GM23338 (cell line): ENCODE results near the gene HMGCS1. TPM values are rescaled to one million over a fixed set of nuclear protein-coding genes. Genes with fewer than 3 reads are reported as not detected.

Source experiments
- ATAC-seq: fragments of 200-7000 bp; cut with Tn5 transposase; 3 replicates; pipeline ENCODE4 v1.9.1; 2020
- DNase-seq: peaks from one replicate; pipeline ENCODE4 v3.0.0-alpha.2; 2015; ENCODE audit warnings: low spot score
- H2AFZ ChIP-seq: fragments of 200-600 bp; sonication (generic); 2 replicates; pipeline ENCODE4 v1.8.0; 2016; ENCODE audit warnings: antibody characterized with exemption, mild to moderate bottlenecking, moderate library complexity
- H3F3A ChIP-seq: fragments of 200-600 bp; sonication (generic); replicated peaks from 2 replicates; pipeline ENCODE4 v1.8.0; 2017; ENCODE audit warnings: antibody characterized with exemption, mixed run types, low read depth
- H3K27ac ChIP-seq: fragments of 200-600 bp; sonication (generic); 2 replicates; pipeline ENCODE4 v1.6.1; 2016; ENCODE audit warnings: low read depth
- H3K27me3 ChIP-seq: fragments of 200-600 bp; sonication (generic); 2 replicates; pipeline ENCODE4 v1.8.0; 2016; ENCODE audit warnings: mild to moderate bottlenecking, mixed run types, moderate library complexity; ENCODE audit not compliant: insufficient read depth
- H3K36me3 ChIP-seq: fragments of 200-600 bp; sonication (generic); 2 replicates; pipeline ENCODE4 v1.8.0; 2016; ENCODE audit warnings: mild to moderate bottlenecking; ENCODE audit not compliant: insufficient read depth
- H3K4me1 ChIP-seq: fragments of 200-600 bp; sonication (generic); 2 replicates; pipeline ENCODE4 v1.8.0; 2016; ENCODE audit warnings: mild to moderate bottlenecking, moderate library complexity; ENCODE audit not compliant: insufficient read depth
- H3K4me2 ChIP-seq: fragments of 200-600 bp; sonication (generic); 2 replicates; pipeline ENCODE4 v1.7.1; 2017; ENCODE audit warnings: mixed run types
- H3K4me3 ChIP-seq: fragments of 200-600 bp; sonication (generic); 2 replicates; pipeline ENCODE4 v1.6.1; 2016; ENCODE audit warnings: mixed run types
- H3K79me2 ChIP-seq: fragments of 200-600 bp; sonication (generic); replicated peaks from 2 replicates; pipeline ENCODE4 v1.8.0; 2017; ENCODE audit warnings: mild to moderate bottlenecking; ENCODE audit not compliant: insufficient read depth
- H3K9me2 ChIP-seq: fragments of 200-600 bp; sonication (generic); 2 replicates; pipeline ENCODE4 v1.8.0; 2017; ENCODE audit not compliant: insufficient read depth
- H4K20me1 ChIP-seq: fragments of 200-600 bp; sonication (generic); replicated peaks from 2 replicates; pipeline ENCODE4 v1.8.0; 2017; ENCODE audit warnings: mild to moderate bottlenecking; ENCODE audit not compliant: insufficient read depth
- H3K27ac Mint-ChIP-seq: 2 replicates; pipeline ENCODE4 v1.8.0; 2020; ENCODE audit warnings: inconsistent platforms, mild to moderate bottlenecking, moderate library complexity, mixed read lengths
- H3K27me3 Mint-ChIP-seq: 3 replicates; pipeline ENCODE4 v1.8.0; 2022; ENCODE audit warnings: low read depth, mild to moderate bottlenecking, moderate library complexity, mixed read lengths, inconsistent platforms; ENCODE audit not compliant: insufficient read depth, poor library complexity
- H3K36me3 Mint-ChIP-seq: 3 replicates; pipeline ENCODE4 v1.8.0; 2021; ENCODE audit warnings: low read depth, mild to moderate bottlenecking, inconsistent platforms, moderate library complexity, mixed read lengths
- H3K4me1 Mint-ChIP-seq: 3 replicates; pipeline ENCODE4 v1.8.0; 2020; ENCODE audit warnings: mild to moderate bottlenecking, inconsistent platforms, mixed read lengths
- H3K4me3 Mint-ChIP-seq: 3 replicates; pipeline ENCODE4 v1.8.0; 2021; ENCODE audit warnings: moderate library complexity, mild to moderate bottlenecking, inconsistent platforms, mixed read lengths
- H3K9me3 Mint-ChIP-seq: 3 replicates; pipeline ENCODE4 v1.8.0; 2020; ENCODE audit warnings: moderate library complexity, mild to moderate bottlenecking, inconsistent platforms, mixed read lengths
- CREB1 ChIP-seq: fragments of 250-450 bp; sonication (Bioruptor Pico); IDR thresholded peaks from 2 replicates; pipeline ENCODE4 v1.5.0; 2020; ENCODE audit warnings: low read depth, mild to moderate bottlenecking, moderate library complexity
- CTCF ChIP-seq, 2 experiments: fragments of 200-600 bp in 1 of 2; sonication (generic) in 1 of 2; conservative IDR thresholded peaks; 2 replicates each; pipeline versions ENCODE4 v1.5.1 to v1.6.1; 2016 to 2017; ENCODE audit warnings: antibody characterized with exemption in 2 of 2, low read depth in 2 of 2, mild to moderate bottlenecking in 2 of 2, moderate library complexity in 1 of 2
- ETS1 ChIP-seq: IDR thresholded peaks from 2 replicates; pipeline ENCODE4 v1.6.1; 2016; ENCODE audit warnings: antibody characterized with exemption
- EZH2 ChIP-seq: fragments of 200-600 bp; sonication (generic); IDR thresholded peaks from one replicate; pipeline ENCODE4 v1.8.0; 2017; ENCODE audit warnings: antibody characterized with exemption, mild to moderate bottlenecking, low read depth; ENCODE audit not compliant: unreplicated experiment
- EZH2phosphoT487 ChIP-seq: fragments of 200-600 bp; sonication (generic); IDR thresholded peaks from one replicate; pipeline ENCODE4 v1.8.1; 2018; ENCODE audit warnings: antibody characterized with exemption; ENCODE audit not compliant: unreplicated experiment
- JUNB ChIP-seq: IDR thresholded peaks from one replicate; pipeline ENCODE4 v1.6.1; 2016; ENCODE audit warnings: antibody characterized with exemption; ENCODE audit not compliant: unreplicated experiment
- NANOG ChIP-seq: IDR thresholded peaks from 2 replicates; pipeline ENCODE4 v1.6.1; 2016; ENCODE audit warnings: antibody characterized with exemption, borderline replicate concordance
- POLR2AphosphoS5 ChIP-seq: IDR thresholded peaks from 2 replicates; pipeline ENCODE4 v1.6.1; 2016; ENCODE audit warnings: antibody characterized with exemption, low read depth
- REST ChIP-seq: IDR thresholded peaks from one replicate; pipeline ENCODE4 v1.6.1; 2018; ENCODE audit warnings: antibody characterized with exemption; ENCODE audit not compliant: unreplicated experiment
- STAT1 ChIP-seq: IDR thresholded peaks from one replicate; pipeline ENCODE4 v1.6.1; 2016; ENCODE audit warnings: antibody characterized with exemption; ENCODE audit not compliant: unreplicated experiment
- ZNF114 ChIP-seq: fragments of 250-450 bp; sonication (Bioruptor Pico); IDR thresholded peaks from 2 replicates; pipeline ENCODE4 v1.5.0; 2020; ENCODE audit warnings: mild to moderate bottlenecking, moderate library complexity
- ZNF331 ChIP-seq: fragments of 250-450 bp; sonication (Bioruptor Pico); IDR thresholded peaks from 2 replicates; pipeline ENCODE4 v1.5.0; 2020; ENCODE audit warnings: low read depth, mild to moderate bottlenecking, moderate library complexity
- ZNF462 ChIP-seq: fragments of 250-450 bp; sonication (Bioruptor Pico); IDR thresholded peaks from 2 replicates; pipeline ENCODE4 v1.5.0; 2020; ENCODE audit warnings: mild to moderate bottlenecking, moderate library complexity
- polyA plus RNA-seq: library from polyadenylated mRNA; unstranded; fragments of >200 nt; fragmentation: Nextera tagmentation; extraction: Ambion mirVana; gene quantifications from 2 replicates; pipeline ENCODE4 v1.2.1, GENCODE V29; 2016
- total RNA-seq: library from RNA; depleted of rRNA; stranded (reverse); fragments of >200 nt; shearing (Covaris generic); gene quantifications from 2 replicates; pipeline ENCODE4 v1.2.3, GENCODE V29; 2014

Gene HMGCS1
- total and polyA plus RNA-seq, 2 experiments from 2014 or later: 172 to 278 TPM

GRCh38 chr5:43273552-43273951 lies 39.7 kb downstream of the HMGCS1 start:
- Histone ChIP-seq H3K27me3 (no peaks in the 10 kb centered on the region), H4K20me1 (no peaks in the 10 kb centered on the region), H3K4me1 (no peaks in the 10 kb centered on the region), H3K27ac (no peak overlapping the region), H3K4me2 (no peak overlapping the region), H3K9me2 (peaks cover 8% of the 10 kb centered on the region; the same call in 1 of the 2 replicates), H3K4me3 (no peak overlapping the region), H3F3A (no peaks in the 10 kb centered on the region), H3K36me3 (no peaks in the 10 kb centered on the region), H2AFZ (no peak overlapping the region), H3K79me2 (no peaks in the 10 kb centered on the region)
- Mint-ChIP-seq H3K27me3 (peaks cover 7% of the 10 kb centered on the region), H3K4me3 (no peak overlapping the region), H3K36me3 (no peaks in the 10 kb centered on the region; the same call in 2 of the 3 replicates), H3K9me3 (no peaks in the 10 kb centered on the region), H3K4me1 (peaks cover 7% of the 10 kb centered on the region), H3K27ac (no peak overlapping the region)
- ATAC-seq (no peak), DNase-seq (no peak)
- TF ChIP-seq ETS1: no peak
- TF ChIP-seq EZH2phosphoT487: no peak
- no peak for TF ChIP-seq STAT1
- no peak for TF ChIP-seq POLR2AphosphoS5
- TF ChIP-seq JUNB: no peak
- no peak for TF ChIP-seq ZNF331 (CRISPR knock-in tag)
- no peak for TF ChIP-seq ZNF462 (CRISPR knock-in tag)
- no peak for TF ChIP-seq EZH2
- no peak for TF ChIP-seq NANOG
- TF ChIP-seq REST: no peak
- TF ChIP-seq ZNF114 (CRISPR knock-in tag): no peak
- TF ChIP-seq CTCF (conservative IDR thresholded peaks at IDR 0.05; ENCODE audit: low read depth in 2 of 2): no peak
- no peak for TF ChIP-seq CREB1 (CRISPR knock-in tag)
